SK-N-DZ (cell line): ENCODE results near the gene NRXN3.
A peak's percentile ranks its signal among the peaks of the same experiment; 100 is the strongest.

Source experiments
- DNase-seq: peaks from one replicate; pipeline ENCODE4 v3.0.0-alpha.2; 2015; ENCODE audit warnings: low spot score

The NRXN3 gene

DNA sequence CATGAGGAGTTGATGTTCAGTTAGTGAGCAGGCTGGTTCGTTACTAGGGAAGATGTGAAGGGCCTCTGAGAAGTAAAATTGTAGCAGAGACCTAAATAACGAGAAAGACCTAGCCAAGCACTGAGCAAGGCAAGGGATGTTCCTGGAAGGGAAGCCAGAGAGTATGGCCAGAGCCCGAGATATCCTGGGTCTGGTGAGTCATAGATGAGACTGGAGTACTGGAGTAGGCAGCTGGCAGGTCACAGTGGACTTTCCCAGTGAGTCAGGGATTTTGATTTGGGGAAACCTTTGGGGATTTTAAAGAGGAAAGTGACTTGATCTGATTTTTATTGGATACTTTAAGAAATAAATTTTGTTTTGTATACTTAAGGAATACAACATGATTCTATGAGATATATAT lies 1672.1 kb downstream of the NRXN3 start:
- DNase-seq: no peak

GRCh38 chr14:79852950-79853744 lies 1683.0 kb downstream of the NRXN3 start:
- peak; percentile 6 for DNase-seq

GRCh38 chr14:79855789-79856188 lies 1685.6 kb downstream of the NRXN3 start:
- no peak for DNase-seq

DNA sequence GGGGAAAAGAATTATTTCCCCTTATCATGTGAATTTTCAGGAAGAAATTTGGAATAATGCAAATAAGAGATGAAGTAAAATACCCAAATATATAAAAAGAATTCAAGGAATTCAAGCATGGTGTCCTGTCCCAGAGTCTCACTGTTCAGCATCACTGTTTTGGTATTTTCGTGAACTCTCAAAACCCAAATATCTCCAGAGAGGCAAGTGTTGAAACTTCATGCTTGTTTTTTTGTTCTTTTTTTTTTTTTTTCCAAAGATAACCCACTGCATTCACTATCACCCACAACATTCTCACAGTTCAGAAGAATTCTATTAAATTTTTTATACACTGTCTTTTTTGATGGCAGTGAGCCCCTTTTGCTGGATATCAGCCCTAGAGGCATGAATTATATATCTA lies 1686.2 kb downstream of the NRXN3 start:
- DNase-seq: no peak

DNA sequence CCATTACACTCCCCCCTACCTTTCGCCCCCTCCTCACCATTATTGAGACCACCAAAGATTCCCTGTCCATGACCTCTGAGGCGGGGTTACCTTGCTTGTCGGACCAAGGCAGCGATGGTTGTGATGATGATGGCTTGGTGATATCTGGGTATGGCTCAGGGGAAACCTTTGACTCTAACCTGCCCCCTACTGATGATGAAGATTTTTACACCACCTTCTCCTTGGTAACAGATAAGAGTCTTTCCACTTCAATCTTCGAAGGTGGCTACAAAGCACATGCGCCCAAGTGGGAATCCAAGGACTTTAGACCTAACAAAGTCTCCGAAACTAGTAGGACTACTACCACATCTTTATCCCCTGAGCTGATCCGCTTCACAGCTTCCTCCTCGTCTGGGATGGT lies 1690.9 kb downstream of the NRXN3 start:
- DNase-seq: no peak

GRCh38 chr14:79862045-79862444 lies 1691.9 kb downstream of the NRXN3 start:
- no peak for DNase-seq

DNA sequence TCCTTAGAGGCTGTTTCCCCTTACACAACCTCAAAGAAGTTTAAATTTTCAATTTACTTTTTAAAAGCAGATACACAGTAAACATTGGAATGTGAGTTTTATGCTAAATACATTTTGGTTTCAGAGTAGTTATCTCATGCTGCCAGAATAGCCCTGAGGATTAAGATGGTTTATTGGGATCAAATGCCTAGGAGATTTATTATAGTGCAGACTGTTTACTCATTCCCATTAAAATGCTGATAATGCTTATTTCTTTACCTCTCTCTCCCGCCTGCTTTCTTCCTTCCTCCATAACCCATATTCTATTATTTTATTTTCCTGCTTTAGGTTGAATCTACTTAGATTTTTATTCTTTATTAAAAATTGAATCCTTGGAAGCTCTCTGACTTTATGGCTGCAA lies 1701.0 kb downstream of the NRXN3 start:
- no peak for DNase-seq

DNA sequence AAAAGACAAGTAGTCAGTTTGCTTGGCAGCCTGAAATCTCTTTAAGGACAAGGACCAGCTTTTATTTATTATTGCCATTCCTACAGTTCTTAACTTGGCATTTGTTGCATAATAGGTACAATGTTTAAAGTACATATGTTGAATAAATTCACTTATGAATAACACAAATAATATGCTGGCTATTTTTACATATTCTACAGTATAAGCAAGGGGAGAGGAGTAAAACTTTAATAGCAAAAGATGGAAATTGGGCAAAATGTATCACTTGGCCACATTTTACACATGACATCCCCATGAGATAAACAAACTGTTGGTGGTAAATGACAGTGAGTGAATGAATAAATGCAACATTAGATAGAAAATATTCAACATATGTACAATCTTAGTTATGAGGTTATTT lies 1708.1 kb downstream of the NRXN3 start:
- DNase-seq: no peak

- no peak for DNase-seq
Measured at GRCh38 chr14:79878785-79879184, 1708.6 kb downstream of the NRXN3 start.

- no peak for DNase-seq
Measured at GRCh38 chr14:79881299-79881698, 1711.1 kb downstream of the NRXN3 start.

GRCh38 chr14:79890527-79890926 lies 1720.4 kb downstream of the NRXN3 start:
- DNase-seq: no peak

DNA sequence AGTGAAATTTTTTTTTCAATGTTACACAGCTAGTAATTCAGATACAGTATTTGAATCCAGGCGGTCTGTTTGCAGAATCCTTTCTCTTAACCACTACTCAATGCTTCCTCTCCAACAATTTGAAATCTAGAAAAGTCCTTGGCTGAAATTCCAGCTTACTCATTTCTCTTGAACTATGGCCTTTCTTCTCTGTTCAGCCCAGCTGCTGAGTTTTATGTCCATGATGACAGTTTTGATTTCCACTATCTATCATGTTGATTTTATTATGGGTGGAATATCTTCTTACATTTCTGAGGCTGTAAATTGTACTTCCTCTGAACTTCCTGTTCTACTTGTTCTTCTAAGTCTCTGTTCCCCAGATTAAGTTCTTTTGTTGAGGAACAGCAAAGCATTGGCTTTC lies 1725.8 kb downstream of the NRXN3 start:
- DNase-seq: no peak

DNA sequence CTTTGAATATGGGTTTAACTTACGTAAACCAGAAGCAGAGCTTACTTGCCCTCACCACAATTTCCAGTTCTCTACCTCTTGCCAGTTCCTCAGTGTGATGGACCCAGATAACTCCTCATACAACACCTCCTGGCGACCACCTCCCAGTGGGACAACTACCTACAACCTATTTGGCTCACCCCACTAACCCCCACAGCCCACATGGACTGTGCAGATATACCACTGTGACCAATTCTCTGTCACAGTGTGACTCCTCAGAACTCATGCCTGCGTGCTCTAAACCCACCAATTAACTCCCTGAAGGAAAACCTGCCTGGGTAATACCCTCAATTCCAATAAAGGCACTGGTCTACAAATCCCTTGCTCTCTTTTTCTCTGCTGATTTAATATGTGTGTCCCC lies 1729.4 kb downstream of the NRXN3 start:
- no peak for DNase-seq

DNA sequence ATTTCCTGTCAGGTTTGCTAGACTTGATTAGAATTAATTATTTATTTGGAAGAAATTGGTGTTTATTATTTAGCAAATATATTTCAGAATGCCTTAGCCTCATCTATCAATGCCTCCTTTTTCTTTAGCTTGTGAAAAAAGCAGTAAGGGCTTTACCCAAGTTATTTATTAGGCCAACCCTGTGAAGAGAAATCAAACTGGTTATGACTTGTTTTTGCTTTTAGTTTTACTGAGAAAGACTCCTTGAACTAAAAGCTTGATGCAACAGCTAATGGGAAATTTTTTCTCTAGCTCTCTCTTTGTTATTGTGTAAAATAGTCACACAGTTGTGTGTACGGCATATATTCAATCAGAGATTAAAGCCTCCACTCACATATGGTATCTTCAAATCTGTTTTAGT lies 1734.3 kb downstream of the NRXN3 start:
- no peak for DNase-seq

DNA sequence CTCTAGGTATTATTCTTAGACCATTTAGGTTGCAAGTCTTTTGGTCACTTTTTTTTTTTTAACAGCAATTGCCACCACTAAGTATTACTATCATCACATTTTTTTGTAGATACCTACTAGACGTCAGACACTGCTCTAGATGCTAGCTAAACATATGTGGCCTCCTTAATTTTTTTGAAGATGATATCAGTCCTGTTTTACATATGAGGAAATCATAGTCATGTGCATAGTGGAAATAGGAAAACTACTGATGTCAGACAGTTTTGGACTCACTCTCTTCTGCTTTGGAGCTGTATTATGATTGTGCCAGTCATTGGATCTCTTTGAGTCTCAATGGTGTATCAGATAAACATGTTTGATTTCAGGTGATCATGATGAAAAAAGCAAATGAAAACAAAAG lies 1736.8 kb downstream of the NRXN3 start:
- DNase-seq: no peak

DNA sequence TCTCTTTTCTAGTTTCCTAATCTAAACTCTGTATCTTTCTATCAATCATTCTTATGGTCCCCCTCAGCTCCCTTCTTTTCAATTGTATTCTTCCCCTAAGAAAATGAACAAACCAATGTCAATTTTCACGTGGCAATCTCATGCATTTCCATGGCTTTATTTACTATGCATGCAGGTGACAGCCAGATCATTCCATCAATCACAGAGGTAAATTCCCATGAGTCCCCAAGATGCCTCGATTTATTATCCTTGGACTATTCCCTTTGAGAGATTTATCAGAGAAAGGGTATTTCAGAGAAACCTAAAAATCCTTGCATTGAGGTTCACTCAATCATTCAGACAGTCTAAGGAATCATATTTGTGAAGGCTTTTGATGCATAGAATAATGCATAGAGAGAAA lies 1739.9 kb downstream of the NRXN3 start:
- no peak for DNase-seq

DNA sequence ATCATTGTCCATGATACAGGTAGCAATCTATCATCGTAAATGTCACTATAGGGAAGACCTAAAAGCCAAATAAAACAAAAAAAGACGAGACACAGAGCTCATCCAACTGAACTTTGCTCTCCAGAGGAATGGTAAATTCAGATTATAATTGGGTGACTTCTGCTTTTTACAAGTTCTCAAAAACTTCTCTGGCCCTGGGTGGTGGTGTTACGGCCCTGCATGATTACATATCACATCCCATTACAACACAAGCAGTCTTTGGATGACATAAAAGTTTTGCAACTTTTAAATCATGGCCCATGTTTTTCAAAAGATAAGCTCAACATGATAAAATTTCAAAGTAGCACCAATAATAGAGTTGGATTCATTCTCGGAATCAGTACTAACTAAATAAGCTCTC lies 1741.6 kb downstream of the NRXN3 start:
- DNase-seq: no peak

DNA sequence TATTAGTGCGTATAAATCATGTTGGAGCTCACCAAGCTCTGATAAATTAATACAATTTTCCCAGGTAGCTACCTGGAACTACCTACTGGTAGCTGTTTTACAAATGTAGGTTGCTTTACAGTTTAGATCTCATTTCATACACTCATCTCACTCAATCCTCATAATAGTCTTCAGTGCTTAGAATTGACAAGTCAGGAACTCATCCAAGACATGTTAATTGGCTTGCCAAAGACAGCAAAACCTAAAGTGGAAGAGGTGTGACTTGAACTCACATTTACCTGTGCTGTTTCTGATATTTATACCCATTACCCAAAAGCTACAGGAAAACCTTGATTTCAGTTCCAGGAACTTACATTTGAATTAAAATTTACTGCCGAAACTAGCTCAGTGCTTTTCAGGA lies 1744.4 kb downstream of the NRXN3 start:
- no peak for DNase-seq

GRCh38 chr14:79915406-79915805 lies 1745.2 kb downstream of the NRXN3 start:
- no peak for DNase-seq

- no peak for DNase-seq
Measured at GRCh38 chr14:79916281-79916680, 1746.1 kb downstream of the NRXN3 start.

GRCh38 chr14:79916892-79917291 lies 1746.7 kb downstream of the NRXN3 start:
- DNase-seq: no peak
